GM23338 (cell line): Measurements from ENCODE around the gene POLR1A. TPM values are rescaled to one million over a fixed set of nuclear protein-coding genes. Genes with fewer than 3 reads are reported as not detected.

Source experiments
- ATAC-seq: fragments of 200-7000 bp; cut with Tn5 transposase; 3 replicates; pipeline ENCODE4 v1.9.1; 2020
- DNase-seq: peaks from one replicate; pipeline ENCODE4 v3.0.0-alpha.2; 2015; ENCODE audit warnings: low spot score
- H2AFZ ChIP-seq: fragments of 200-600 bp; sonication (generic); 2 replicates; pipeline ENCODE4 v1.8.0; 2016; ENCODE audit warnings: antibody characterized with exemption, mild to moderate bottlenecking, moderate library complexity
- H3F3A ChIP-seq: fragments of 200-600 bp; sonication (generic); replicated peaks from 2 replicates; pipeline ENCODE4 v1.8.0; 2017; ENCODE audit warnings: antibody characterized with exemption, mixed run types, low read depth
- H3K27ac ChIP-seq: fragments of 200-600 bp; sonication (generic); 2 replicates; pipeline ENCODE4 v1.6.1; 2016; ENCODE audit warnings: low read depth
- H3K27me3 ChIP-seq: fragments of 200-600 bp; sonication (generic); 2 replicates; pipeline ENCODE4 v1.8.0; 2016; ENCODE audit warnings: mild to moderate bottlenecking, mixed run types, moderate library complexity; ENCODE audit not compliant: insufficient read depth
- H3K36me3 ChIP-seq: fragments of 200-600 bp; sonication (generic); 2 replicates; pipeline ENCODE4 v1.8.0; 2016; ENCODE audit warnings: mild to moderate bottlenecking; ENCODE audit not compliant: insufficient read depth
- H3K4me1 ChIP-seq: fragments of 200-600 bp; sonication (generic); 2 replicates; pipeline ENCODE4 v1.8.0; 2016; ENCODE audit warnings: mild to moderate bottlenecking, moderate library complexity; ENCODE audit not compliant: insufficient read depth
- H3K4me2 ChIP-seq: fragments of 200-600 bp; sonication (generic); 2 replicates; pipeline ENCODE4 v1.7.1; 2017; ENCODE audit warnings: mixed run types
- H3K4me3 ChIP-seq: fragments of 200-600 bp; sonication (generic); 2 replicates; pipeline ENCODE4 v1.6.1; 2016; ENCODE audit warnings: mixed run types
- H3K79me2 ChIP-seq: fragments of 200-600 bp; sonication (generic); replicated peaks from 2 replicates; pipeline ENCODE4 v1.8.0; 2017; ENCODE audit warnings: mild to moderate bottlenecking; ENCODE audit not compliant: insufficient read depth
- H3K9me2 ChIP-seq: fragments of 200-600 bp; sonication (generic); 2 replicates; pipeline ENCODE4 v1.8.0; 2017; ENCODE audit not compliant: insufficient read depth
- H4K20me1 ChIP-seq: fragments of 200-600 bp; sonication (generic); replicated peaks from 2 replicates; pipeline ENCODE4 v1.8.0; 2017; ENCODE audit warnings: mild to moderate bottlenecking; ENCODE audit not compliant: insufficient read depth
- H3K27ac Mint-ChIP-seq: 2 replicates; pipeline ENCODE4 v1.8.0; 2020; ENCODE audit warnings: inconsistent platforms, mild to moderate bottlenecking, moderate library complexity, mixed read lengths
- H3K27me3 Mint-ChIP-seq: 3 replicates; pipeline ENCODE4 v1.8.0; 2022; ENCODE audit warnings: low read depth, mild to moderate bottlenecking, moderate library complexity, mixed read lengths, inconsistent platforms; ENCODE audit not compliant: insufficient read depth, poor library complexity
- H3K36me3 Mint-ChIP-seq: 3 replicates; pipeline ENCODE4 v1.8.0; 2021; ENCODE audit warnings: low read depth, mild to moderate bottlenecking, inconsistent platforms, moderate library complexity, mixed read lengths
- H3K4me1 Mint-ChIP-seq: 3 replicates; pipeline ENCODE4 v1.8.0; 2020; ENCODE audit warnings: mild to moderate bottlenecking, inconsistent platforms, mixed read lengths
- H3K4me3 Mint-ChIP-seq: 3 replicates; pipeline ENCODE4 v1.8.0; 2021; ENCODE audit warnings: moderate library complexity, mild to moderate bottlenecking, inconsistent platforms, mixed read lengths
- H3K9me3 Mint-ChIP-seq: 3 replicates; pipeline ENCODE4 v1.8.0; 2020; ENCODE audit warnings: moderate library complexity, mild to moderate bottlenecking, inconsistent platforms, mixed read lengths
- EZH2 ChIP-seq: fragments of 200-600 bp; sonication (generic); IDR thresholded peaks from one replicate; pipeline ENCODE4 v1.8.0; 2017; ENCODE audit warnings: antibody characterized with exemption, mild to moderate bottlenecking, low read depth; ENCODE audit not compliant: unreplicated experiment
- JUNB ChIP-seq: IDR thresholded peaks from one replicate; pipeline ENCODE4 v1.6.1; 2016; ENCODE audit warnings: antibody characterized with exemption; ENCODE audit not compliant: unreplicated experiment
- ZNF114 ChIP-seq: fragments of 250-450 bp; sonication (Bioruptor Pico); IDR thresholded peaks from 2 replicates; pipeline ENCODE4 v1.5.0; 2020; ENCODE audit warnings: mild to moderate bottlenecking, moderate library complexity
- ZNF331 ChIP-seq: fragments of 250-450 bp; sonication (Bioruptor Pico); IDR thresholded peaks from 2 replicates; pipeline ENCODE4 v1.5.0; 2020; ENCODE audit warnings: low read depth, mild to moderate bottlenecking, moderate library complexity
- polyA plus RNA-seq: library from polyadenylated mRNA; unstranded; fragments of >200 nt; fragmentation: Nextera tagmentation; extraction: Ambion mirVana; gene quantifications from 2 replicates; pipeline ENCODE4 v1.2.1, GENCODE V29; 2016
- total RNA-seq: library from RNA; depleted of rRNA; stranded (reverse); fragments of >200 nt; shearing (Covaris generic); gene quantifications from 2 replicates; pipeline ENCODE4 v1.2.3, GENCODE V29; 2014
- TF ChIP-seq, protein P1 (sequence below), 2 experiments: fragments of 200-600 bp in 1 of 2; sonication (generic) in 1 of 2; conservative IDR thresholded peaks; 2 replicates each; pipeline versions ENCODE4 v1.5.1 to v1.6.1; 2016 to 2017; ENCODE audit warnings: antibody characterized with exemption in 2 of 2, low read depth in 2 of 2, mild to moderate bottlenecking in 2 of 2, moderate library complexity in 1 of 2
- TF ChIP-seq, protein P2 (sequence below): fragments of 250-450 bp; sonication (Bioruptor Pico); IDR thresholded peaks from 2 replicates; pipeline ENCODE4 v1.5.0; 2020; ENCODE audit warnings: mild to moderate bottlenecking, moderate library complexity
- TF ChIP-seq, protein P3 (sequence below): IDR thresholded peaks from 2 replicates; pipeline ENCODE4 v1.6.1; 2016; ENCODE audit warnings: antibody characterized with exemption
- TF ChIP-seq, protein P4 (sequence below): IDR thresholded peaks from one replicate; pipeline ENCODE4 v1.6.1; 2018; ENCODE audit warnings: antibody characterized with exemption; ENCODE audit not compliant: unreplicated experiment

POLR1A gene
- total and polyA plus RNA-seq, 2 experiments from 2014 or later, result 13.8 to 43.2 TPM

DNA sequence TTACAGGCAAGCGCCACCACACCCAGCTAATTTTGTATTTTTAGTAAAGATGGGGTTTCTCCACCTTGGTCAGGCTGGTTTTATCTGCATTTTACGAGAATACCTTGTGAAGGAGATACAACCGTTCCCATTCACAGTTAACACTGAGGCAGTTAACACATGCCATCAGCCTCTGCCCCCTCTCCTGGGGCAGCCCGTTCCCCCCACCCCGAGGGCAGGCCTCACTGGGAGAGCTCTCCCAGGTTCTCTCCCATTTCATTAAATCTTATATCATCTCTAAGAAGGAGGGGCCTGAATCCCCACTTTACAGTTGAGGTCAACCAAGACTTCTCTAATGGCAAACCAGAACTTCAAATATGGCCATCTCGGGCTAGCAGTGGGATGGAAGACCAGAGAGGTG is 121.9 kb downstream of the POLR1A start (continued):
- TF ChIP-seq, protein P1, sequence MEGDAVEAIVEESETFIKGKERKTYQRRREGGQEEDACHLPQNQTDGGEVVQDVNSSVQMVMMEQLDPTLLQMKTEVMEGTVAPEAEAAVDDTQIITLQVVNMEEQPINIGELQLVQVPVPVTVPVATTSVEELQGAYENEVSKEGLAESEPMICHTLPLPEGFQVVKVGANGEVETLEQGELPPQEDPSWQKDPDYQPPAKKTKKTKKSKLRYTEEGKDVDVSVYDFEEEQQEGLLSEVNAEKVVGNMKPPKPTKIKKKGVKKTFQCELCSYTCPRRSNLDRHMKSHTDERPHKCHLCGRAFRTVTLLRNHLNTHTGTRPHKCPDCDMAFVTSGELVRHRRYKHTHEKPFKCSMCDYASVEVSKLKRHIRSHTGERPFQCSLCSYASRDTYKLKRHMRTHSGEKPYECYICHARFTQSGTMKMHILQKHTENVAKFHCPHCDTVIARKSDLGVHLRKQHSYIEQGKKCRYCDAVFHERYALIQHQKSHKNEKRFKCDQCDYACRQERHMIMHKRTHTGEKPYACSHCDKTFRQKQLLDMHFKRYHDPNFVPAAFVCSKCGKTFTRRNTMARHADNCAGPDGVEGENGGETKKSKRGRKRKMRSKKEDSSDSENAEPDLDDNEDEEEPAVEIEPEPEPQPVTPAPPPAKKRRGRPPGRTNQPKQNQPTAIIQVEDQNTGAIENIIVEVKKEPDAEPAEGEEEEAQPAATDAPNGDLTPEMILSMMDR (conservative IDR thresholded peaks at IDR 0.05; ENCODE audit: low read depth in 2 of 2), result no peak
- TF ChIP-seq JUNB (no peak), EZH2 (no peak)
- TF ChIP-seq, protein P2, sequence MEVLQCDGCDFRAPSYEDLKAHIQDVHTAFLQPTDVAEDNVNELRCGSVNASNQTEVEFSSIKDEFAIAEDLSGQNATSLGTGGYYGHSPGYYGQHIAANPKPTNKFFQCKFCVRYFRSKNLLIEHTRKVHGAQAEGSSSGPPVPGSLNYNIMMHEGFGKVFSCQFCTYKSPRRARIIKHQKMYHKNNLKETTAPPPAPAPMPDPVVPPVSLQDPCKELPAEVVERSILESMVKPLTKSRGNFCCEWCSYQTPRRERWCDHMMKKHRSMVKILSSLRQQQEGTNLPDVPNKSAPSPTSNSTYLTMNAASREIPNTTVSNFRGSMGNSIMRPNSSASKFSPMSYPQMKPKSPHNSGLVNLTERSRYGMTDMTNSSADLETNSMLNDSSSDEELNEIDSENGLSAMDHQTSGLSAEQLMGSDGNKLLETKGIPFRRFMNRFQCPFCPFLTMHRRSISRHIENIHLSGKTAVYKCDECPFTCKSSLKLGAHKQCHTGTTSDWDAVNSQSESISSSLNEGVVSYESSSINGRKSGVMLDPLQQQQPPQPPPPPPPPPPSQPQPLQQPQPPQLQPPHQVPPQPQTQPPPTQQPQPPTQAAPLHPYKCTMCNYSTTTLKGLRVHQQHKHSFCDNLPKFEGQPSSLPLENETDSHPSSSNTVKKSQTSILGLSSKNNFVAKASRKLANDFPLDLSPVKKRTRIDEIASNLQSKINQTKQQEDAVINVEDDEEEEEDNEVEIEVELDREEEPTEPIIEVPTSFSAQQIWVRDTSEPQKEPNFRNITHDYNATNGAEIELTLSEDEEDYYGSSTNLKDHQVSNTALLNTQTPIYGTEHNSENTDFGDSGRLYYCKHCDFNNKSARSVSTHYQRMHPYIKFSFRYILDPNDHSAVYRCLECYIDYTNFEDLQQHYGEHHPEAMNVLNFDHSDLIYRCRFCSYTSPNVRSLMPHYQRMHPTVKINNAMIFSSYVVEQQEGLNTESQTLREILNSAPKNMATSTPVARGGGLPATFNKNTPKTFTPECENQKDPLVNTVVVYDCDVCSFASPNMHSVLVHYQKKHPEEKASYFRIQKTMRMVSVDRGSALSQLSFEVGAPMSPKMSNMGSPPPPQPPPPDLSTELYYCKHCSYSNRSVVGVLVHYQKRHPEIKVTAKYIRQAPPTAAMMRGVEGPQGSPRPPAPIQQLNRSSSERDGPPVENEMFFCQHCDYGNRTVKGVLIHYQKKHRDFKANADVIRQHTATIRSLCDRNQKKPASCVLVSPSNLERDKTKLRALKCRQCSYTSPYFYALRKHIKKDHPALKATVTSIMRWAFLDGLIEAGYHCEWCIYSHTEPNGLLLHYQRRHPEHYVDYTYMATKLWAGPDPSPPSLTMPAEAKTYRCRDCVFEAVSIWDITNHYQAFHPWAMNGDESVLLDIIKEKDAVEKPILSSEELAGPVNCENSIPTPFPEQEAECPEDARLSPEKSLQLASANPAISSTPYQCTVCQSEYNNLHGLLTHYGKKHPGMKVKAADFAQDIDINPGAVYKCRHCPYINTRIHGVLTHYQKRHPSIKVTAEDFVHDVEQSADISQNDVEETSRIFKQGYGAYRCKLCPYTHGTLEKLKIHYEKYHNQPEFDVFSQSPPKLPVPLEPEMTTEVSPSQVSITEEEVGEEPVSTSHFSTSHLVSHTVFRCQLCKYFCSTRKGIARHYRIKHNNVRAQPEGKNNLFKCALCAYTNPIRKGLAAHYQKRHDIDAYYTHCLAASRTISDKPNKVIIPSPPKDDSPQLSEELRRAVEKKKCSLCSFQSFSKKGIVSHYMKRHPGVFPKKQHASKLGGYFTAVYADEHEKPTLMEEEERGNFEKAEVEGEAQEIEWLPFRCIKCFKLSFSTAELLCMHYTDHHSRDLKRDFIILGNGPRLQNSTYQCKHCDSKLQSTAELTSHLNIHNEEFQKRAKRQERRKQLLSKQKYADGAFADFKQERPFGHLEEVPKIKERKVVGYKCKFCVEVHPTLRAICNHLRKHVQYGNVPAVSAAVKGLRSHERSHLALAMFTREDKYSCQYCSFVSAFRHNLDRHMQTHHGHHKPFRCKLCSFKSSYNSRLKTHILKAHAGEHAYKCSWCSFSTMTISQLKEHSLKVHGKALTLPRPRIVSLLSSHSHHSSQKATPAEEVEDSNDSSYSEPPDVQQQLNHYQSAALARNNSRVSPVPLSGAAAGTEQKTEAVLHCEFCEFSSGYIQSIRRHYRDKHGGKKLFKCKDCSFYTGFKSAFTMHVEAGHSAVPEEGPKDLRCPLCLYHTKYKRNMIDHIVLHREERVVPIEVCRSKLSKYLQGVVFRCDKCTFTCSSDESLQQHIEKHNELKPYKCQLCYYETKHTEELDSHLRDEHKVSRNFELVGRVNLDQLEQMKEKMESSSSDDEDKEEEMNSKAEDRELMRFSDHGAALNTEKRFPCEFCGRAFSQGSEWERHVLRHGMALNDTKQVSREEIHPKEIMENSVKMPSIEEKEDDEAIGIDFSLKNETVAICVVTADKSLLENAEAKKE, result no peak

DNA sequence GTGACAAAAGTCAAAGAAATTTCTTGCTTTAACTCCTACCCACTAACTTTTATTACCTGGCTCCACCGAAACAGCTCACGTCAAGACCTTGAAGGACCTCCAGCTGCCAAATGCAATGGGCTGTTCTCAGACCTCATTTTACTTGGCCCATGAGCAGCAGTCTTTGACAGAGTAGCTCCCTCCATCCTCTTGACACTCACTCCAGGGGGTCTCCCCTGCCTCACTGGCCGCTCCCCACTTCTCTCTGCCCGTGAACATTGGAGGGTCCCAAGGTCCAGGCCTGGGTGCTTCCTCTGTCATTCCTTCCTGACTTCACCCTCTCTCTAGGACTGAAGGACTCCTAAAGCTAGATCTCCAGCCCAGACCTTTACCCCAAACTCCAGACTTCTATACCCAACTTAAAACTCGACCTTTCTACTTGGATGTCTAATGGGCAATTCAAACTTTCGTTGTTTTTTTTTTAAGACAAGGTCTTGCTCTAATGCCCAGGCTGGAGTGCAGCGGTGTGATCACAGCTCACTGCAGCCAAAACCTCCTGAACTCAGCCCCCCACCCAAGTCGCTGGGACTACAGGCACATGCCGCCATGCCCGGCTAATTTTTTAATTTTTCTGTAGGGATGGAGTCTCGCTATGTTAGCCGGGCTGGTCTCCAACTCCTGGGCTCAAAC is 124.0 kb downstream of the POLR1A start:
- Histone ChIP-seq H3K36me3 (no peaks in the 10 kb centered on the region), H3K27ac (no peak overlapping the region), H3K4me2 (no peak overlapping the region), H3K79me2 (no peaks in the 10 kb centered on the region), H3K27me3 (no peaks in the 10 kb centered on the region), H4K20me1 (no peaks in the 10 kb centered on the region), H3K4me3 (no peak overlapping the region), H2AFZ (no peak overlapping the region), H3K9me2 (0 out of 2 replicates have a peak, but pooled peaks cover under 1% of the 10 kb centered on the region), H3F3A (no peaks in the 10 kb centered on the region), H3K4me1 (no peaks in the 10 kb centered on the region)
- Mint-ChIP-seq H3K27me3 (peaks cover 6% of the 10 kb centered on the region), H3K27ac (no peak overlapping the region), H3K9me3 (no peaks in the 10 kb centered on the region; the same call in 2 of the 3 replicates), H3K4me3 (no peak overlapping the region), H3K36me3 (no peaks in the 10 kb centered on the region; the same call in 2 of the 3 replicates), H3K4me1 (no peaks in the 10 kb centered on the region)
- no peak for DNase-seq
- no peak for ATAC-seq
- TF ChIP-seq JUNB (no peak), ZNF331 (CRISPR knock-in tag) (no peak), ZNF114 (CRISPR knock-in tag) (no peak)
- TF ChIP-seq, protein P3, sequence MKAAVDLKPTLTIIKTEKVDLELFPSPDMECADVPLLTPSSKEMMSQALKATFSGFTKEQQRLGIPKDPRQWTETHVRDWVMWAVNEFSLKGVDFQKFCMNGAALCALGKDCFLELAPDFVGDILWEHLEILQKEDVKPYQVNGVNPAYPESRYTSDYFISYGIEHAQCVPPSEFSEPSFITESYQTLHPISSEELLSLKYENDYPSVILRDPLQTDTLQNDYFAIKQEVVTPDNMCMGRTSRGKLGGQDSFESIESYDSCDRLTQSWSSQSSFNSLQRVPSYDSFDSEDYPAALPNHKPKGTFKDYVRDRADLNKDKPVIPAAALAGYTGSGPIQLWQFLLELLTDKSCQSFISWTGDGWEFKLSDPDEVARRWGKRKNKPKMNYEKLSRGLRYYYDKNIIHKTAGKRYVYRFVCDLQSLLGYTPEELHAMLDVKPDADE, result no peak
- TF ChIP-seq, protein P4, sequence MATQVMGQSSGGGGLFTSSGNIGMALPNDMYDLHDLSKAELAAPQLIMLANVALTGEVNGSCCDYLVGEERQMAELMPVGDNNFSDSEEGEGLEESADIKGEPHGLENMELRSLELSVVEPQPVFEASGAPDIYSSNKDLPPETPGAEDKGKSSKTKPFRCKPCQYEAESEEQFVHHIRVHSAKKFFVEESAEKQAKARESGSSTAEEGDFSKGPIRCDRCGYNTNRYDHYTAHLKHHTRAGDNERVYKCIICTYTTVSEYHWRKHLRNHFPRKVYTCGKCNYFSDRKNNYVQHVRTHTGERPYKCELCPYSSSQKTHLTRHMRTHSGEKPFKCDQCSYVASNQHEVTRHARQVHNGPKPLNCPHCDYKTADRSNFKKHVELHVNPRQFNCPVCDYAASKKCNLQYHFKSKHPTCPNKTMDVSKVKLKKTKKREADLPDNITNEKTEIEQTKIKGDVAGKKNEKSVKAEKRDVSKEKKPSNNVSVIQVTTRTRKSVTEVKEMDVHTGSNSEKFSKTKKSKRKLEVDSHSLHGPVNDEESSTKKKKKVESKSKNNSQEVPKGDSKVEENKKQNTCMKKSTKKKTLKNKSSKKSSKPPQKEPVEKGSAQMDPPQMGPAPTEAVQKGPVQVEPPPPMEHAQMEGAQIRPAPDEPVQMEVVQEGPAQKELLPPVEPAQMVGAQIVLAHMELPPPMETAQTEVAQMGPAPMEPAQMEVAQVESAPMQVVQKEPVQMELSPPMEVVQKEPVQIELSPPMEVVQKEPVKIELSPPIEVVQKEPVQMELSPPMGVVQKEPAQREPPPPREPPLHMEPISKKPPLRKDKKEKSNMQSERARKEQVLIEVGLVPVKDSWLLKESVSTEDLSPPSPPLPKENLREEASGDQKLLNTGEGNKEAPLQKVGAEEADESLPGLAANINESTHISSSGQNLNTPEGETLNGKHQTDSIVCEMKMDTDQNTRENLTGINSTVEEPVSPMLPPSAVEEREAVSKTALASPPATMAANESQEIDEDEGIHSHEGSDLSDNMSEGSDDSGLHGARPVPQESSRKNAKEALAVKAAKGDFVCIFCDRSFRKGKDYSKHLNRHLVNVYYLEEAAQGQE, result no peak
